Measurements from ENCODE around the gene PLEKHH2.

DNA sequence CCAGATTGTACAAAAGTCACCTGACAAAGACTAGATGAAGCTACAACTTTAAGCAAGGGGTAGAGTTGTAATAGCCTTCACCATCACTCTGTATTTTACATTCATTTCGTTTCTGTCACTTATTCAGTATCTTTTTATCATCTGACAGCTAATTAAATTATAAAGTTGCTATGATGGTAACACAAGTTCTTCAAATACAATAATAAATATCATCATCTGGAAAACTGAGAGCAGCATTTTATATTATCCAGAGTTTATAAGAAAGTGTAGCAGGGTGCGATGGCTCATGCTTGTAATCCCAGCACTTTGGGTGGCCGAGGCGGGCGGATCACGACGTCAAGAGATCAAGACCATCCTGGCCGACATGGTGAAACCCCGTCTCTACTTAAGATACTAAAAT, 157.9 kb downstream of the PLEKHH2 start:
- TF ChIP-seq, protein P1, sequence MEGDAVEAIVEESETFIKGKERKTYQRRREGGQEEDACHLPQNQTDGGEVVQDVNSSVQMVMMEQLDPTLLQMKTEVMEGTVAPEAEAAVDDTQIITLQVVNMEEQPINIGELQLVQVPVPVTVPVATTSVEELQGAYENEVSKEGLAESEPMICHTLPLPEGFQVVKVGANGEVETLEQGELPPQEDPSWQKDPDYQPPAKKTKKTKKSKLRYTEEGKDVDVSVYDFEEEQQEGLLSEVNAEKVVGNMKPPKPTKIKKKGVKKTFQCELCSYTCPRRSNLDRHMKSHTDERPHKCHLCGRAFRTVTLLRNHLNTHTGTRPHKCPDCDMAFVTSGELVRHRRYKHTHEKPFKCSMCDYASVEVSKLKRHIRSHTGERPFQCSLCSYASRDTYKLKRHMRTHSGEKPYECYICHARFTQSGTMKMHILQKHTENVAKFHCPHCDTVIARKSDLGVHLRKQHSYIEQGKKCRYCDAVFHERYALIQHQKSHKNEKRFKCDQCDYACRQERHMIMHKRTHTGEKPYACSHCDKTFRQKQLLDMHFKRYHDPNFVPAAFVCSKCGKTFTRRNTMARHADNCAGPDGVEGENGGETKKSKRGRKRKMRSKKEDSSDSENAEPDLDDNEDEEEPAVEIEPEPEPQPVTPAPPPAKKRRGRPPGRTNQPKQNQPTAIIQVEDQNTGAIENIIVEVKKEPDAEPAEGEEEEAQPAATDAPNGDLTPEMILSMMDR (IDR thresholded peaks at IDR 0.05), result no peak
- TF ChIP-seq POLR2A (IDR thresholded peaks at IDR 0.05), result no peak
